GM12878 (cell line): Measurements from ENCODE around the gene BCR. TPM values are rescaled to one million over a fixed set of nuclear protein-coding genes. Genes with fewer than 3 reads are reported as not detected.

Experiments used
- BCL11A ChIP-seq: IDR thresholded peaks from 2 replicates; pipeline ENCODE4 v1.6.1; 2011; ENCODE audit warnings: low read depth, low read length
- CREM ChIP-seq: IDR thresholded peaks from 2 replicates; pipeline ENCODE4 v1.6.1; 2014; ENCODE audit warnings: antibody characterized with exemption, low read depth
- EP300 ChIP-seq, 2 experiments: fragments of 150-350 bp in 1 of 2; IDR thresholded peaks; 2 replicates each; pipeline ENCODE4 v1.6.1; 2011 to 2012; ENCODE audit warnings: low read depth in 2 of 2, low read length in 2 of 2, borderline replicate concordance in 1 of 2, improper control_type of control experiment in 1 of 2, inconsistent platforms in 1 of 2; ENCODE audit not compliant: control insufficient read depth in 1 of 2
- EZH2 ChIP-seq: IDR thresholded peaks from 2 replicates; pipeline ENCODE4 v1.6.1; 2012; ENCODE audit warnings: low read depth, mild to moderate bottlenecking, control low read depth, inconsistent platforms, low read length, borderline replicate concordance; ENCODE audit not compliant: control insufficient read depth
- HCFC1 ChIP-seq: fragments of 150-350 bp; IDR thresholded peaks from 2 replicates; pipeline ENCODE4 v1.6.1; 2014; ENCODE audit warnings: low read length
- MEF2B ChIP-seq: fragments of 450-650 bp; IDR thresholded peaks from 2 replicates; pipeline ENCODE4 v1.6.1; 2018; ENCODE audit warnings: mild to moderate bottlenecking, moderate library complexity; ENCODE audit not compliant: partially characterized antibody, poor library complexity, severe bottlenecking
- NR2F1 ChIP-seq: fragments of 450-650 bp; conservative IDR thresholded peaks from 2 replicates; pipeline ENCODE4 v1.6.1; 2017; ENCODE audit warnings: mild to moderate bottlenecking
- RB1 ChIP-seq: fragments of 450-650 bp; formaldehyde crosslinking; IDR thresholded peaks from 2 replicates; pipeline ENCODE4 v1.6.1; 2017; ENCODE audit warnings: mild to moderate bottlenecking, borderline replicate concordance
- RELB ChIP-seq: fragments of 450-650 bp; IDR thresholded peaks from 2 replicates; pipeline ENCODE4 v1.6.1; 2017; ENCODE audit warnings: low read depth, mild to moderate bottlenecking, moderate library complexity
- SMAD5 ChIP-seq: IDR thresholded peaks from 2 replicates; pipeline ENCODE4 v1.6.1; 2016; ENCODE audit warnings: antibody characterized with exemption, low read depth
- USF2 ChIP-seq: IDR thresholded peaks from 2 replicates; pipeline ENCODE4 v1.6.1; 2011; ENCODE audit warnings: low read depth, low read length, improper control_type of control experiment, borderline replicate concordance
- polyA plus RNA-seq, 11 experiments: library from polyadenylated mRNA; depleted of rRNA in 4 of 11; unstranded in 6 of 11; stranded (reverse) in 5 of 11; fragments of >200 nt; fragmentation: Nextera tagmentation in 4 of 11; fragmentation: Illumina TruSeq in 1 of 11; extraction: Ambion mirVana in 4 of 11; extraction: Trizol in 1 of 11; gene quantifications; 1 replicate in 1 of 11; 2 replicates in 10 of 11; pipeline versions ENCODE4 v1.2.1 to v1.2.3, GENCODE V29; 2011 to 2016; ENCODE audit warnings: inconsistent platforms in 2 of 11, missing spikeins in 2 of 11, low read depth in 1 of 11
- total RNA-seq, 4 experiments: library from RNA; depleted of rRNA in 3 of 4; stranded (reverse); fragments of >200 nt in 3 of 4; fragmentation: Illumina TruSeq in 1 of 4; extraction: Trizol in 1 of 4; gene quantifications; 2 replicates each; pipeline versions ENCODE4 v1.2.1 to v1.2.3, GENCODE V29; 2013 to 2021
- TF ChIP-seq, protein P1 (sequence below): IDR thresholded peaks from 2 replicates; pipeline ENCODE4 v1.6.1; 2012; ENCODE audit warnings: improper control_type of control experiment, low read depth, low read length; ENCODE audit not compliant: insufficient replicate concordance
- TF ChIP-seq, protein P2 (sequence below): IDR thresholded peaks from 2 replicates; pipeline ENCODE4 v1.6.1; 2011; ENCODE audit warnings: borderline replicate concordance, low read depth, mild to moderate bottlenecking, moderate library complexity, mixed read lengths, low read length; ENCODE audit not compliant: insufficient read depth; ENCODE audit errors: extremely low read length

BCR gene
- total and polyA plus RNA-seq, 10 of the 15 experiments (the other 5 are each of a cell fraction or from before 2014, with no cell fraction given) = 1.7 to 64.7 (median 18.4) TPM

- TF ChIP-seq, protein P1, sequence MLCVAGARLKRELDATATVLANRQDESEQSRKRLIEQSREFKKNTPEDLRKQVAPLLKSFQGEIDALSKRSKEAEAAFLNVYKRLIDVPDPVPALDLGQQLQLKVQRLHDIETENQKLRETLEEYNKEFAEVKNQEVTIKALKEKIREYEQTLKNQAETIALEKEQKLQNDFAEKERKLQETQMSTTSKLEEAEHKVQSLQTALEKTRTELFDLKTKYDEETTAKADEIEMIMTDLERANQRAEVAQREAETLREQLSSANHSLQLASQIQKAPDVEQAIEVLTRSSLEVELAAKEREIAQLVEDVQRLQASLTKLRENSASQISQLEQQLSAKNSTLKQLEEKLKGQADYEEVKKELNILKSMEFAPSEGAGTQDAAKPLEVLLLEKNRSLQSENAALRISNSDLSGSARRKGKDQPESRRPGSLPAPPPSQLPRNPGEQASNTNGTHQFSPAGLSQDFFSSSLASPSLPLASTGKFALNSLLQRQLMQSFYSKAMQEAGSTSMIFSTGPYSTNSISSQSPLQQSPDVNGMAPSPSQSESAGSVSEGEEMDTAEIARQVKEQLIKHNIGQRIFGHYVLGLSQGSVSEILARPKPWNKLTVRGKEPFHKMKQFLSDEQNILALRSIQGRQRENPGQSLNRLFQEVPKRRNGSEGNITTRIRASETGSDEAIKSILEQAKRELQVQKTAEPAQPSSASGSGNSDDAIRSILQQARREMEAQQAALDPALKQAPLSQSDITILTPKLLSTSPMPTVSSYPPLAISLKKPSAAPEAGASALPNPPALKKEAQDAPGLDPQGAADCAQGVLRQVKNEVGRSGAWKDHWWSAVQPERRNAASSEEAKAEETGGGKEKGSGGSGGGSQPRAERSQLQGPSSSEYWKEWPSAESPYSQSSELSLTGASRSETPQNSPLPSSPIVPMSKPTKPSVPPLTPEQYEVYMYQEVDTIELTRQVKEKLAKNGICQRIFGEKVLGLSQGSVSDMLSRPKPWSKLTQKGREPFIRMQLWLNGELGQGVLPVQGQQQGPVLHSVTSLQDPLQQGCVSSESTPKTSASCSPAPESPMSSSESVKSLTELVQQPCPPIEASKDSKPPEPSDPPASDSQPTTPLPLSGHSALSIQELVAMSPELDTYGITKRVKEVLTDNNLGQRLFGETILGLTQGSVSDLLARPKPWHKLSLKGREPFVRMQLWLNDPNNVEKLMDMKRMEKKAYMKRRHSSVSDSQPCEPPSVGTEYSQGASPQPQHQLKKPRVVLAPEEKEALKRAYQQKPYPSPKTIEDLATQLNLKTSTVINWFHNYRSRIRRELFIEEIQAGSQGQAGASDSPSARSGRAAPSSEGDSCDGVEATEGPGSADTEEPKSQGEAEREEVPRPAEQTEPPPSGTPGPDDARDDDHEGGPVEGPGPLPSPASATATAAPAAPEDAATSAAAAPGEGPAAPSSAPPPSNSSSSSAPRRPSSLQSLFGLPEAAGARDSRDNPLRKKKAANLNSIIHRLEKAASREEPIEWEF = no peak
- no peak for TF ChIP-seq HCFC1
- TF ChIP-seq RELB = no peak
- no peak for TF ChIP-seq SMAD5
- TF ChIP-seq USF2 = peak; percentile 42; the same call in 1 of the 2 replicates
- no peak for TF ChIP-seq MEF2B
- peak; percentile 30; the same call in 1 of the 2 replicates for TF ChIP-seq CREM
- TF ChIP-seq, protein P2, sequence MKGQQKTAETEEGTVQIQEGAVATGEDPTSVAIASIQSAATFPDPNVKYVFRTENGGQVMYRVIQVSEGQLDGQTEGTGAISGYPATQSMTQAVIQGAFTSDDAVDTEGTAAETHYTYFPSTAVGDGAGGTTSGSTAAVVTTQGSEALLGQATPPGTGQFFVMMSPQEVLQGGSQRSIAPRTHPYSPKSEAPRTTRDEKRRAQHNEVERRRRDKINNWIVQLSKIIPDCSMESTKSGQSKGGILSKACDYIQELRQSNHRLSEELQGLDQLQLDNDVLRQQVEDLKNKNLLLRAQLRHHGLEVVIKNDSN = peak; percentile 72
- no peak for TF ChIP-seq EP300 (IDR thresholded peaks at IDR 0.05; ENCODE audit: borderline replicate concordance in 1 of 2, control insufficient read depth in 1 of 2, low read depth in 2 of 2, low read length in 2 of 2)
- 0 out of 2 replicates have a peak, but pooled peaks have one; percentile 44 for TF ChIP-seq EZH2
- no peak for TF ChIP-seq BCL11A
- no peak for TF ChIP-seq NR2F1
- no peak for TF ChIP-seq RB1
These were observed 62.8 kb downstream of the BCR start (continued) for GRCh38 chr22:23243006-23243573.
